GM10847 (cell line): ENCODE measurements around the gene BET1.

Experiments used
- POLR2A ChIP-seq: IDR thresholded peaks from 2 replicates; pipeline ENCODE4 v1.6.1; 2011; ENCODE audit not compliant: insufficient read length; ENCODE audit errors: extremely low read depth

BET1 gene

GRCh38 chr7:93984024-93984423 is 20.1 kb downstream of the BET1 start:
- no peak for TF ChIP-seq POLR2A

DNA sequence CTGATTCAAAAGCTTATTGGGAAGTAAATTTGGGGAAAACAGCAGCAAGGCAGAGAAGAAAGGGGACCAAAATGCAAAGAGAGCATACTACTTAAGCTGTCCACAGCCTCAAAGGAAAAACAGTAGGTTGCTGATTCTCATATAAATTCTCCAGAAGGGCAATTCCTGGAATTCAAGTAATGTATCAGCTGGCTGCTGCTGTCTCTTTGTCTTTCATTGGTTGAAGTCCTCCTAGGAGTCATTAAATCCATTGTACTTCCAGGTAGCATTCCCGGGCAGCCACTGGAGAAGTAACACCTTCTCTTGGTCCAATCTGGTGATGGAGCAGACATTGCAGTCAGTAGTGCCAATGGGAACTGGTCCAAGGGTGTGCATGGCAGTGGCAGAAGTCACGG is 22.7 kb downstream of the BET1 start:
- no peak for TF ChIP-seq POLR2A

DNA sequence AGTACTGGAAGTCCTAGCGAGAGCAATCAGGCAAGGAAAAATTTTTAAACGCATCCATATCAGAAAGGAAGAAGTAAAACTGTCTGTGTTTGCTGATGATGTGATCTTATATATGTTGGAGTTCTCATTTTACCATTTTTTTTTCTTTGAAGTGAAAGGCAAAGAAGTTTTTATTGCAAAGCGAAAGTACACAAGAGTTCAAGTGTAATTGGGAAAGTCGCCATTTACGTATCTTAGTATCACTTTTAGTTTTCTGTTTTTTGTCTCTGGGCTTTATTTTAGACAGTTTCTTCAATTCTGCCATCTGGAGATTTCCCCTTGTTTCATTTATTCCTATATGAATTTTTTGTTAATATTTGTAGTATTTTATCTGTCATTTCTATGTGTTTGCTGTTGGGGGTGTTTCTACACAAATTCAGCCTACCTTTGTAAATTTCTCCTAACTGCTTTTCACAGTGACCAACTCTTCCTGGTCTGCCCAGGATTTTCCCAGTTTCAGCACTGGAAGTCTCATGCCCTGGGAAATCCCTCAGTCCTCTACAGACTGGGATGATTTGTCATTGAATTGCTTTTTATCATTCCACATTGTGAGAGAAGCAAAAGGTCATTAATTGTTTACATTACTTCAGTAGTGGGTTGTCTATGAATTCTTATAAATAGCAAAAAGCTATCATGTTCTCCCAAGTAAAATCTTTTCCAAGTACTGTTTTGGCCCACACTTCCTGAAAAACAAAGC is 23.2 kb downstream of the BET1 start:
- TF ChIP-seq POLR2A, result no peak

DNA sequence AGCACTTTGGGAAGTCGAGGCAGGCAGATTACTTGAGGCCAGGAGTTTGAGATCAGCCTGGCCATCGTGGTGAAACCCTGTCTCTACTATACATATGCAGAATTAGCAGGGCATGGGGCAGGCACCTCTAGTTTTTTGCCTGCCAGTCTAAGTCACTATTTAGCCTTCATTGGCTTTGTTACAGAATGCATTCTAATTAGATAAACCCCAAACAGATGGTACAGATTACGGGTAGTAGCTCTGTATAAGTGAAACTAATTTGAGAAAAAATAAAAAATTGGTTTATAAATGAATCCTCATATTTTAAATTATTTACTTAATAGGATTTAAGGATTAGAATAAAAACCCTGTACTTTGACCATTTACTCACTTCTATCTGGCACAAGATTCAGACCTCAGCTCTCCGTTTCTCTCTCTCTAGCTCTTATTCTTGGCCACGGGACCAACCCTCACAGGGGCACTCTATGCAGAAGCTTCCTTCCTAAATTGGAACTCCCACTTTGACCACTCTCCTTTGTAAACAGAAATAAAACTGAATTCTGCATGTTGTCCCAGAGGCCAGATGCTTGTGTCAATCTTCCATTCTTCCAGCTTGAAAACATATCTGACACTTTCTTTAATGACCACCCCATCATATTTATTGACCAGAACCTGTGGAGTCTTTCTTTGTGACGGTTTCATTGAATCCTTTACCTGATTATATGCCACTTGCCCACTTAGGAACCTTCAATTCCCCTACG is 26.8 kb downstream of the BET1 start:
- TF ChIP-seq POLR2A, result no peak

- TF ChIP-seq POLR2A, result no peak
Measured at GRCh38 chr7:93973134-93973533, 31.0 kb downstream of the BET1 start.

DNA sequence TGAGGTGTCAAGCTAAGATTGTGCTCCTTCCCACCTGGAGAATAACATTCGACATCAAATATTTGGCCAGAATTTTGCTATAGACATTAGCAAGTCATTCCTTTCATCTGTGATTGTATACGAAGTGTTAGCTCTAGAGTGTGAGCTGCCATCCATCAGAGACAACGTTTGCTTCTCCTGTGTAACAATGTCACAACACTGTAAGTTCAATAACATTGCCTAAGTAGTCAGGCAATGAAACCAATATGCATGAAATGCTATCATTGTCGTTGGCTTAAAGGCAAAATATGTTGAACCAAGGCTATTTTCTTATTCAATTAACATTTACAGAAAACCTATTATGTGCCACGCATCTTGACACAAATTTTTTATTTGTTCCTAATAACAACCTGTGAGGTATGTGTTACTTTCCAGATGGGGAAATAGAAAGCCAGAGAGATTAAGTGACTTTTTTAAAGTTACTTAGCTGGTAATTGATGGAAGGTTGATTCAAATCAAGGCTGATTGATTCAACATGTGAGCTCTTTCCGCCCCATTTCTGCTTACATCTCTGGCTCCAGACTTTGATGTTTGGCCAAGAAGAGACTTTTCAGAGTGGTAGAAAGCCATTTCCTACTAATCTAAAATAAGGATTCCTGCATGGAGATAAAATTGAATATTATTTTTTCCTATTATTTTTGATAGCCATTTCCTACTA is 32.0 kb downstream of the BET1 start:
- TF ChIP-seq POLR2A, result no peak

DNA sequence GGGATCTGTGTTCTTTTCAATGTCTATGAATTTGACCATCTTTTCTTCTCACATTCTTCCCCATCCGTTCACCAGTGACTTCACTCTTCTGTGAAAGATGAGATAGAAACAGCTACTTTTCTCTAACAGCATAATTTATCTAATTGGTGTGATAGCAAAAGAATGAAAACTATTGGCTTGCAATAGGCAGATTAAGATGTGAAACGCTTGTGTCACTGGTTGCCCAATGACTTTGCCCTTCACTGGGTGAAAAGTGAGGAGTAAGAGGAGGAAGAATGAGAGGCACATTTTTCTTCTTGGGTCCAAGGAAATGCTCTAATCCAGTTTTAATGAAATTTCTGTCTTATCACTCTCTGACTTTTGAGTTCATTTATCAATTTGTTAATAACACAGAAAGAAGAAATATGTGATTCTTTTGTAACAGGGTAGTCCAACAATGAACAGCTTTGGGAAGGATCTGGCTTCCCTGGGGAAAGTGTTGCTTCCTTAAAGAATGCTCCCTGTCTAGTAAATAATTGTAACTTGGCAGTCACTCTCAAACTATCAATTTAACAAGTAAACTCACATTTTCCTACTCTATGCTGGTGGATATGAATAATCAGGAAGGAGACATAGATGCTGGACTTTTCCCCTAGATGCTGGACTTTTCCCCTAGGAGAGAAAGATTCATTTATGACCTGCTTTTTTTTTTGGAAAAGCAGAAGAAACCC is 35.1 kb downstream of the BET1 start:
- TF ChIP-seq POLR2A, result no peak

GRCh38 chr7:93964813-93965212 is 39.3 kb downstream of the BET1 start:
- TF ChIP-seq POLR2A, result no peak

GRCh38 chr7:93964262-93964661 is 39.9 kb downstream of the BET1 start:
- TF ChIP-seq POLR2A, result no peak

DNA sequence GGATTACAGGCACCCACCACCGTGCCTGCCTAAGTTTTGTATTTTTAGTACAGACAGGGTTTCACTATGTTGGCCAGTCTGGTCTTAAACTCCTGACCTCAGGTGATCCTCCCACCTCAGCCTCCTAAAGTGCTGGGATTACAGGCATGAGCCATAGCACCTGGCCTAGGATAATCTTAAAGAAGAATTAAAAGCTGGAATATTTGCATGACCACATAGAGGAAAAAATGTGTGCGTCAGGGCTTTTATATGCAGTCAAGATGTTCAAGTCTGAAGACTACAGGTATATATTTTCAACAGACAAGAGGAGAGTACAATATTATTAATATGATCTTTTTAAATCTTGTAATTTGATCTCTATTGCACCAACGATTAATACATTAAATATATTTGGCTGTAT is 43.2 kb downstream of the BET1 start:
- TF ChIP-seq POLR2A, result no peak

DNA sequence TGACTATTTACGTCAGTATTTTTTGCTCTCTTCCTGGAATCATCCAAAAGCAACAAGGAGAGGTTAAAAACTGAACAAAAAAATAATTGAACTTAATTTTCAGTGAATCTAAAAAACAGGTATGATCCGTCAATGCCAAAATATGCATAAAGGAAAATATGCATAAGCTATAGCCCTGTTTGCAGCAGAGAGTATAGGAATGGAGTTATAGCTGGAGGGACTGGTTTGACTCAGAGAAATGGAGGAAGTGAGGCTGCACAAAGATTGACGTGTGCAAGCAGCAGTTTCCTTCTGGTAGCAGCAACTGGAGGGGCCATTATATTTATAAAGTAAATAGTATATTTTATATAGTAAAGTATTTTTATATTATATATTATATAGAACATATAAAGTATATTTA is 45.5 kb downstream of the BET1 start:
- no peak for TF ChIP-seq POLR2A

DNA sequence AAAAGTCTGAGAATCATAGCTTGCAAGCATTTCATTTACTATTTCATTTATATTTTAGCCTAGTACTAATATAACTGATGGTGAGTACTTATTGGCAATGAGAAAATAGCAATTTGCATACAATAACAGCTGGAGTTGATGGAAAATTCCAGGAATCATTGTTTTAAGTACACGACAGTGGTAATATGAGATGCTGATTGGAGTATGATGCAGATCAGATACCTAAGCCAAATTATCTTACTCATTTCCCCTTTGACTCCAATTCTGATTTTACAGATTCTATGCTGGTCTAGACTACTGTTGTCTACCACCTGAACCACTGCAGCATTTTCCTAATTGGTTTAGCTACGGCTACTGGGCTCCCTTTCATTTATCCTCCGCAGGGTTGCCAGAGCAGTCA is 45.9 kb downstream of the BET1 start:
- TF ChIP-seq POLR2A, result no peak

DNA sequence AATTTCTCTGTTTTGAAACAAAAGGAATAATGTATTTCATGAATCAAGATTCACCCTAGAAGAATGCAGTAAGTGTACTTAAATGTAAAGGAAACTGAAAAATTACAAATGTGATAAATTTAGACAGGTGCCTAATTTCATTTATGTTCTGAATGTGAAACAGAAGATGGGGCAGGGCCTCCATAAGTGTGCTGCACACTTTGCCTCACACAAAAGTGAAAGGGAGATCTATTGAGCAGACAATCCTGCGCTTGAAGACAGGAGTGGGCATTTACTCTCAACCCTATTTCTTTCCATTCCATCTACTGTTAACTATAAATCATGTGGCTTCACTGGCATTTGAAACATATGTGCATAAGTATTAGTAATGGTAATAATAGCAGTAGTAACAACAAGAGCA is 46.4 kb downstream of the BET1 start:
- no peak for TF ChIP-seq POLR2A

DNA sequence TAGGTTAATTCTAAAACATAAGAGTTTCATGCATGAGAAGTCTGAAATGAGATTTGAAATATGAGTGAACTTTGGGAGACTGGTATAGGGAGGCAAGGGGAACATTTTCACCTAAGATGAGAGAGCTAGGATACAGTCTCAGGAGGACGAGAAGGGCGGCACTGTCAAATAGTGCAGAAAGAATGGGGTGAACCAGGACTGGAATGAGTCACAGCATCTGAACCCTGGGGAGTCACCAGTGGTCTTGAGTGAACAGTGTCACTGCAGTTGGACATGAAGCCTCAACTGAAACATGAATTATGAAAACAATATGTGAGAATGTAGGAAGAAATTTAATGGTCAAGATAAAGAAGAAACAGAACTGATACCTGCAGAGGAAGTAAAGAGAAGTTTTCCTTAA is 48.9 kb downstream of the BET1 start:
- TF ChIP-seq POLR2A, result no peak

GRCh38 chr7:93949423-93949822 is 54.7 kb downstream of the BET1 start:
- no peak for TF ChIP-seq POLR2A

- TF ChIP-seq POLR2A, result no peak
Measured at GRCh38 chr7:93948873-93949272, 55.3 kb downstream of the BET1 start.

DNA sequence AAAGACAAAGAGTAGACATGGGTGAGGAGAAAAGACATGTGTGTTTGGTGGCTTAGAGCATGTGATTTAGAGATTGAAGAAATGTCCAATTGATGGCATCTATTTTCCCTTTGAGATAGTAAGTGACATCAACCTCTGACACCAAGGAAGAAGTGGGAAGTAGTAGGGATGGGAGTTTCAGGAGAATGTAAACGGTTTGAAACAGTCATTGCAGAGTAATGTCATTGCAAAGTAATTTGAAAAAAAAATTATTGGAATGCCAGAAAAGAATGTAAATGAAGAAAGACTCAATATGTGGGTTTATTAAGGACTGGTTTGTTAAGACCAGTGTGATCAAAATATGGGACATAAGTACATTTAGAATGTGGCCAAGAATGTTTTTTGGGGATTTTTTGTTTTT is 56.0 kb downstream of the BET1 start:
- no peak for TF ChIP-seq POLR2A
